ENCODE data around the gene ATG9B.
"Not testable (repeated sequence)": the region's sequence is repeated elsewhere in the genome, so short reads cannot be mapped to it uniquely, and the experiment has no call there.

Gene ATG9B

DNA sequence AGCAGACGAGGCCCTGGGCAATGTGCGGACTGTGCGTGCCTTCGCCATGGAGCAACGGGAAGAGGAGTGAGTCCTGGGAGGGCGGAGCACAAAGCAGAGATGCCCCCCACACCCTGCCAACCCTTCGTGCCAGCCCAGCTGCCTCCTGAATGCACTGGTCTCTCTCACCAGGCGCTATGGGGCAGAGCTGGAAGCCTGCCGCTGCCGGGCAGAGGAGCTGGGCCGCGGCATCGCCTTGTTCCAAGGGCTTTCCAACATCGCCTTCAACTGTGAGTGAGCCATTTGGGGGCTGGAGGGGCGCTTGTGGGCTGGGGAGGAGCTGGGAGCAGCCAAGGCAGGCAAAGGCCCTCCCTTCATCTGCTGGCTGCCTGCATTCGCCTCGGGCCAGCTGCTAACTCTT lies 11.6 kb upstream of the ATG9B start:
- DNase-seq = no peak

DNA sequence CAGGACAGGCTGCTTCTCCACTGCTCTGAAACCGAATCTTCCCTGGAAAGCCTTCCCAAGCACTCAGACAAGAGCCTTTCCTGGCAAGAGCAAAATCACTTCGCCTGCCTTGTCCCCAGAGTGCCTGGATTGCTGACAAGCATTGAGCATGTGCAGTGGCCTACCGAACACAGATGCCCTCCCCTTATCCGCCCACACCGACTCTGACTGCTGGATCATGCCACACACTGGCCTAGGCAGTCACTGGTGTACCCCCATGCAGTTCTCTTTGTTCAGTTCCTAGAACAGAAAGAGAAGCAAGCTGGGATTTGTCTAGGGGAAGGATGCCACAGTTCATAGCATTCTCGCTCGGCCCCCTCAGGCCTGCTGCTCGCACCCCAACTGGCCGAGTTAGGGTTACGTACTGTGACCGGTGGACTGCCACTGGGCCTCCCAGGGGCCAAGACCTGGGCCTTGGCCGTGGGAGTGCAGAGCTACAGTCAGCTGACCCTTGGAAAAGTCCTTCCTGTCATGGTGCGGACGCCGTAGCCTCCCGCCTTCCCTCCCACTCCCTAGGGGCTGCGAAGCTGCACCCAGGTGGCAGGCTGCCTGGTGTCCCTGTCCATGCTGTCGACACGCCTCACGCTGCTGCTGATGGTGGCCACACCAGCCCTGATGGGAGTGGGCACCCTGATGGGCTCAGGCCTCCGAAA lies 10.9 kb upstream of the ATG9B start:
- no peak for DNase-seq

DNA sequence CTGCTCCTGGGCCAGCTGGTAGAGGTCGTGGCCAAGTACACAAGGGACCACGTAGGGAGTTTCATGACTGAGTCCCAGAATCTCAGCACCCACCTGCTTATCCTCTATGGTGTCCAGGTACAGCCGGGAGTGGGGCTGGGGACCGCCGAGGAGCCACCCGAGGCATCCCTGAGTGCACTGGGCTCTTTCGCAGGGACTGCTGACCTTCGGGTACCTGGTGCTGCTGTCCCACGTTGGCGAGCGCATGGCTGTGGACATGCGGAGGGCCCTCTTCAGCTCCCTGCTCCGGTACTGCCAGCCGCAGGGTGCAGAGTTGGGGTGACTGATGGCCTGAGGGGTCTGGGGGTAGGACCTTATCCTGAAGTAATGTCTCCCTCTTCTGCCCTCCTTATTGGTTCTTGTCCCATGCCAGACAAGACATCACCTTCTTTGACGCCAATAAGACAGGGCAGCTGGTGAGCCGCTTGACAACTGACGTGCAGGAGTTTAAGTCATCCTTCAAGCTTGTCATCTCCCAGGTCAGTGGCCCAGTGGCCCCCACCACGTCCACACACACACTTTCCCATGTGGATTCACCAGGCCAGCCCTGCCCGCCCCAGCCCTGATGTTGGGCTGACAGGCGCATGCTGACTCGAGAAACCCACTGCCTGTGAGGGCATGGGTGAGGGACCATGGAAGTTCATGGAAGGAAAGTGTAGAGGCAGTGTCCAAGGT lies 10.2 kb upstream of the ATG9B start:
- DNase-seq = no peak

DNA sequence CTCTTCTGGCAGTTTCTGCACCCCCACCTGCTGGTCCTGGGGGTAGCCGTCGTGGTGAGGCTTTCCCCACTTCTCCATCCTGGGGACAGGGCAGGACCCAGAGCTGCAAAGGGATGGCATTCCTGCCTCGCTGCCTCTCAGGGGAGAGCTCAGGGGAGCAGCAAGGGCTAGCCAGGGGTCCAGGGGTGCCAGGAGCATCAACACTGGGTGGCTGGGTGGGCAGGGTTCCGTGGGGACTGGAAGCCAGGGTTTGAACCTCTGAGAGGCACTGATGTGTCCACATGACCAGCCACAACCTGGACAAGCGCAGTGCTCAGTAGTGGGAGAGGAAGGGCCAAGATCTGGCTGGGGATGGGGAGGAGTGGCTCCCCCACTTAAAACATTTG lies 9.6 kb upstream of the ATG9B start:
- no peak for DNase-seq

DNA sequence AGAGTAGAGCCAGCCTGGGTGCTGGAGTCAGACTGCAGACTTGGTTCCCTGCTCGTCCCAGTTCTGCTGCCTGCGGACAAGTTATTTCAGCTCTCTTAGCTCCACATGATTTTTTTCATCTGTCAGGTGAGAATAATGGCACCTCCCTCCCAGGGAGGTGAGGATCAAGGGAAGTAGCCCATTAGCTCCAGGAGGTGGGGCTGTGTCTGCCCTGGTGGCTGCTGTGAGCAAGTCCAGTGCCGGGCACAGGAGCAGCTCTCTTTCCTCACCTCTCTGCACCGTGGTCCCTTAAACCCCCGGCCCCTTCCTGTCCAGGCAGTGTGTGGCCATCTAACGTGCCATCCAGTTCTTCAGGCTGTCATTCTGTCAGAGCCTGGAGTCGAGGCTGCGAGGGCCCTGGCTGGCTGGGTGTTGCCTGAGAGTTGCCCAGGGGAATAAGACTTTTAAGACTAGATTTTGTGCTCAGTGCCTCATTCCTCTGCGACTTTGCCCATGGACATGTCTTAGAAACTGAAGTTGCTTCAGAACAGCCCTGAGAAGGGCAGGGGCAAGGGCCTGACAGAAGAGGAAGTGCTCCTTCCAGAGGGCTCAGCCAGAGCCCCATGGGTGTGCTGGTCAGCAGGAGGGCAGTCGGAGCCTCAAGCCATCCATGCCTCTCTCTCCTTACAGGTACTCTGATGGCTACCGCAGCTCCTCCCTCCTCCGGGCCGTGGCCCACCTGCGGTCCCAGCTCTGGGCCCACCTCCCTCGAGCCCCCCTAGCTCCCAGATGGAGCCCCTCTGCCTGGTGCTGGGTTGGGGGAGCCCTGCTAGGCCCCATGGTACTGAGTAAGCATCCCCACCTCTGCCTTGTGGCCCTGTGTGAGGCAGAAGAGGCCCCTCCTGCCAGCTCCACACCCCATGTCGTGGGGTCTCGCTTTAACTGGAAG lies 8.9 kb upstream of the ATG9B start:
- no peak for DNase-seq

DNA sequence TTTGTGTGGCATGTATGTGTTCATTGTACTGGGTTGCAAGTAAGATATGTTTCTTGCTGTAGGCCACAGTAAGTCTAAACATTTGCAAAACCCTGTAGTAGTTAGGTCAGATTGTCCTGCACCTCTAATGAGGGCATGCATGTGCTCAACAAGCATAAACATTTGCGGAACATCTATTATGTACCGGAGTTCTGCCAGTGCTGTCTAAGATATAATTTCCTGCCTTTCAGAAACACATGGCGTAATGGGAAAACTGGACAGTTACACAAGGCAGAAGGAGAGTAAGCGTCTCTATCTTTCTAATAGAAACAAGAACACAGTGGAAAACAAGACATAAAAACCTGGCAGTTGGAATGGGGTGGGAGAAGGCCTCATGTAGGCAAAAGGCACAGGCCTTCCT lies 6.7 kb upstream of the ATG9B start:
- DNase-seq = no peak

DNA sequence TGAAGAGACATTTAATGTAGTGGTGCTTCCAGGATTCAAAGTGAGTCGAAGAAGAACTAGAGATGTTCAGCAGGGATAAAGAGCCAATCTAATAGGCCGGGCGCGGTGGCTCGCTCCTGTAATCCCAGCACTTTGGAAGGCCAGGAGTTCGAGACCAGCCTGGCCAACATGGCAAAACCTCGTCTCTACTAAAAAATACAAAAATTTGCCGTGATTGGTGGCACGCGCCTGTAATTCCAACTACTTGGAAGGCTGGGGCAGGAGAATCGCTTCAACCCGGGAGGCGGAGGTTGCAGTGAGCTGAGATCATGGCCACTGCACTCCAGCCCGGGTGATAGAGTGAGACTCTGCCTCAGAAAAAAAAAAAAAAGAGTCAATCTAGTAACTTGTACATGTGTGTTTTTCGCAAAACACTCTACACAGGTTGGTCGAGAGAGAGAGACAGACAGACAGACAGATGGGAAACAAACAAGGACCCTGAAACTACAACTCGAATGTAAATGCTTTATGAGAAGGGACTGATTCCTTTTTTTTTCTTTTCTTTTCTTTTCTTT lies 4.7 kb upstream of the ATG9B start:
- DNase-seq = no peak

DNA sequence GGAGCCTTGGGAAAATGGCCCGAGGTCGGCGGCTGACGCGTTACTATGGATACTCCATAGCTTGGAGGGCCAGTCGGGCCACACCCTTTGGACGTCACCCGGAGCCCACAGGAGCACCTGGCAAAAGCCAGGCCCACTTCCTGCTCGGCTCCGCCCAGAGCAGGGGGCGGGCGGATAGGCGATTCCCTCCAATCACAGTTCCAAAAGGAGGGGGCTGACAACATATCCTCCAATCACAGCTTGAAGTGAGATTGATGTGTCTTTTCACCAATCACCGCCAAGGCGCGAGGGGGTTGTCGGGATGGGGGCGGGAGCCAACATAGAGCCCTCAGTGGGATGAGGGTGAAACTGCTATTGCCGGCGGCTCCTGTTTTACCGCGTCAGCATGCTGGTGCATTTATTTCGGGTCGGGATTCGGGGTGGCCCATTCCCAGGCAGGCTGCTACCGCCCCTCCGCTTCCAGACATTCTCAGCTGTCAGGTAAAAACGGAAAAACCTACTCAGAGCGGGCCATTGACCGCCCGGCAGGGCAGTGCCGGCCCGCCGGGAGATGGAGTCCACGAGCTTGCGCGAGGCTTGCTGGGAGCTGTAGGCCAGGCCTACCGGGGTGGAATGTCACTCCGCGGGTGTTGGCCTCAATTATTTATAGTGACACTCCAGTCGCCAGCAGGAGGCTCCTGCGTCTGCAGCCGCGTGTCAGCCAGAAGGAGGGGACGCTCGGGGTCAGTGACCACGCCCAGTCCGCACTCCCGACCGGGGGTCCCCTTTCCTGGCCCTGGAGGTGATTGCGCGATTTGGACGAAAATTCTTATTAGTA lies 4.0 kb upstream of the ATG9B start, which contains the start of gene ABCB8:
Gene ABCB8, plus strand, starts transcription at position 320 of the 817 bp plus-strand sequence. Its CDS starts 66 bp downstream, at position 386.
- DNase-seq = peak; percentile 98

DNA sequence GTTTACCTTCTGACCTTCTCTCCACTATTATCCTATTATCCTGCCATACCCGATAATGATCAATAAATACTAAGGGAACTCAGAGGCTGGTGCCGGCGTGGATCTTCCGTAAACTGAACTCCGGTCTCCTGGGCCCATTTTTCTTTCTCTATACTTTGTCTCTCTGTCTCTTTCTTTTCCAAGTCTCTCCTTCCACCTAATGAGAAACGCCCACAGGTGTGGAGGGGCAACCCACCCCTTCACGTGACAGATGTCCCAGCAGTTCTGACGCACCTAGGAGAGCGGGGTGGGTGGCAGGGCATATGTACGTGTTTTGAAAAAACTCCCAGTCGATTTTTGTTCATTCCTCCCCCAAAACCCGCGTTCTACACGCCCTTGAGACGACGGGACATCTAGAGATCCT lies 3.4 kb upstream of the ATG9B start:
- DNase-seq = not testable (repeated sequence)

DNA sequence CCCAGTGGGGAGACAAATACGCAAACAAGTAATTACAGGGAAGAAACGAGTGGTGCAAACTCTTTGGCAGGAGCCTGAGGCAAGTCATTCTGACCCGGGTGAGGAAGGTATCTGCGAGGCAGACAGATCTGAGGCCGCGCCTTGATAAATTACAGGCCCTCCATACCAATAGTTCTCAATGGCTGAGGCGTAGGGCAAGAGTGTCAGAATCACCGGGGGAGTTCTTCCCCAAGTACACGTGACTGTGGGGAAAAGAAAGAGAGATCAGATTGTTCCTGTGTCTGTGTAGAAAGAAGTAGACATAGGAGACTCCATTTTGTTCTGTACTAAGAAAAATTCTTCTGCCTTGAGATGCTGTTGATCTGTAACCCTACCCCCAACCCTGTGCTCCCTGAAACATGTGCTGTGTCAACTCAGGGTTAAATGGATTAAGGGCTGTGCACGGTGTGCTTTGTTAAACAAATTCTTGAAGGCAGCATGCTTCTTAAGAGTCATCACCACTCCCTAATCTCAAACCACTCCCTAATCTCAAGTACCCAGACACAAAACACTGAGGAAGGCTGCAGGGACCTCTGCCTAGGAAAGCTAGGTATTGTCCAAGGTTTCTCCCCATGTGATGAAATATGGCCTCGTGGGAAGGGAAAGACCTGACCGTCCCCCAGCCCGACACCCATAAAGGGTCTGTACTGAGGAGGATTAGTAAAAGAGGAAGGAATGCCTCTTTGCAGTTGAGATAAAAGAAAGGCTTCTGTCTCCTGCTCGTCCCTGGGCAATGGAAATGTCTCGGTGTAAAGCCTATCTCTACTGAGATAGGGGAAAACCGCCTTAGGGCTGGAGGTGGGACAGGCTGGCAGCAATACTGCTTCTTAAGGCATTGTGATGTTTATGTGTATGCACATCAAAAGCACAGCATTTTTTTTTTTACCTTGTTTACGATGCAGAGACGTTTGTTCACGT lies 2.8 kb upstream of the ATG9B start:
- DNase-seq = peak; percentile 93

DNA sequence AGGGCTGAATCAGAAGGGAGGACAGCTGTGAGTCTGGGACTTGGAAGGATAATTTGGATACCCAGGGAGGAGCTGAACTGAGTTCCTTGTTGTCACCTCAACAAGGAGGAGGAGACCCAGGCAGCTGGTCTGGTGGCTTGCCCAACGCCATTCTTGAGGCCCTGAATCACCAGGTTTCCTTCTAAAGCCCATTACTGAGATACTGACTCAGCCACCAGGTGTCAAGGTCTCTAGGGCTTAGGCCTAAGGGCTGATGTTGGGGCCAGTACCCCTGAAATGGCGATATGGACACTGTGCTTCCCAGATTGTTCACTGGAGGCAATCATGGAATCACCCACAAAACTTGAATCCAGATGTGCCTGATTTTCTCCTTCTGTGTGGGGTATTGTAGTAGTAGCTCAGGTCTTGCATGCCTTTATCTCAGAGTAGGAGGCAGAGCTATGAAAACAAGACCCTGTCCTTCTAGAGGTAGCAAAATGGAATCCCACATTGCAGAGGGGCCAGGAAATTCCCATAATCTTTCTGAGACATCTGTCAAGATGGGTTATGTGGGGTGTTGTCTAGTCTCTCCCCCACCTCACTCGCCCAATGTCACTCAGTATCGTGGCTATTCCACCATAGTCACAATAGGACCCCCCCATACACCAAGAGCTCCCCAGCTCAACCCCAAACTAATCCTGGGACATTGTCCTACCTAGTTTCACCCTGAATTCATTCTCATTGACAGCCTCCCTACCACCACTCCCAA lies 1.8 kb upstream of the ATG9B start:
- DNase-seq = no peak

DNA sequence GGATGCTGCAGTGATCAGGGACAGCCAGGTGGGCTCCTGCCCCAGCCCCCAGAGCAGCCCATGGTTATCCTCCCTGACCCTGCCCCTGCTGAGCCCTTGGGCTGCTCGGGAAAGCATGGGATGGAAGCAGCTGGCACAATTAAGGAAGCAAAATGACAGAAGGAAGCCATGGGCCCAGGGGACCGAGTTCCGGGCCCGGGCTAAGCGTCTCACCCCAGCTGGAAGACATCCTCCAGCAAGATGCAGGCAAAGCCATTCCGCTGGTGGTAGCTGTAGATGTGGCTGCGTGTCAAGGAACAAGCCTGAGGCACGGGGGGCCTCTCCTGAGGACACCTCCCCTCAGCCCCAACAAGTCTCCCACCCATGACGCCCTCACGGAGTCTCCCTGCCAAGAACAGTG lies 1.1 kb downstream of the ATG9B start:
- no peak for DNase-seq

DNA sequence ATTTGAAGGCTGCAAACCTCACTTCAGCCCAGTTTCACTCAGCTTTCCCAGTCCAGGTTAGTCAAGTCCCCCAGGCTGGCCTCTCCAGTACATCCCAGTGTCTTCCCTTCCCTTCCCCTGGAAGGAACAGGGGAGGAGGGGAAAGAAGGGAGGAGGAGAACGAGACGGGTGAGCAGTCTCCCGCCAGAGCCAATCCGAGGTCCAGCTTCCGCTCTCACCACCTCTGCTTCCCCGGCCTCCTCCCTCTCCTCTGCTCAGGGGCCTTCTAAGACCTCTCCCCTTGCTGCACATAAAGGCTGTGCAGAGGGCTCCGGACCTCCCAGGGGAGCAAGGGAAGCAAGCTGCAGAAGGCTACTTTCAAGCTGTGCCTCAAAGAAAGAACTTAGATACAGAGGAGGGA lies 4.1 kb downstream of the ATG9B start:
- DNase-seq = no peak

DNA sequence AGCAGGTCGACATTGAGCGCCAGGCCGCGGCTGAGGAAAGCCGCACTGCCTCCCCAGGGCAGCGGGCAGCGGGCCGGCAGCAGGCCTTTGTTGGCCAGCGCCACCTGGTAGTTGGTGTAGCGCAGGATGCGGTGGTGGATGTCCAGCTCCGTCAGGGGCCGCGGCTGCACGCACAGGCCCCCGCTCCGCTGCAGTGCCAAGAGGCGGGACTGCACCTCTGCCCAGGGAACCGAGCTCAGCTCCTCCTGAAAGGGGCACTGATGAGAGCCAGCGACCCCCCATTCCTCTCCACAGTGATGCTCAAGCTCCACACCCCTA lies 5.2 kb downstream of the ATG9B start:
- no peak for DNase-seq

DNA sequence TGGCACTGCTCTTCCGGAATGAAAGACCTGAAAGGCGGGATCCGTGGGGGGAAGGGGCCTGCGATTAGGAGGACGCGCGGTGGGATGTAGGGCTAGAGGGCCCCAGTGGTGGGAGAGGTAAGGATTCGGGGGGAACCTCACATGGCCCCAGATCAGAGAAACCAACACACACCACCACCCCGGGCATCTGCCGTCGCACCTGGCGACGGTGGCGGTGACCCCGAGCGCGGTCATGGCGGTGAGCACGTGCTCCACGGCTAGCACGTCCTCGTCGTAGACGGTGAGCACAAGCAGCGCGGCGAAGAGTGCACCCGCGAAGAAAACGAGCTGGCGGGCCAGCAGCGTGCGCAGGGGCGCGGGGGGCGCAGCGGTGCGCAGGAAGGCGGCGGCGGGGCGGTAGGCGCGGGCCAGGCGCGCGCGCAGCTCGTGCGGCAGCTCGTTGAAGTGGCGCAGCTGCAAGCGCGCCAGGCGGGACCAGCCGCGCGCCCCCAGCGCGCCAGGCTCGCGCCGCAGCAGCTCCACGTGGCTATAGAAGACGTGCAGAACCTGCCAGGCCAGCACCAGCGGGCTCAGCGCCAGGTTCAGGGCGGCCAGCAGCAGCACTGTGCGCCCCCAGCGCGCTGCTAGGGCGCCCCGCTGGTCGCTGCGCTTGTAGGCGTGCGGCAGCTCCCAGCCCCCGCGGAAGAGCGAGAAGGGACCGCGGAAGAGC lies 5.7 kb downstream of the ATG9B start:
- no peak for DNase-seq

DNA sequence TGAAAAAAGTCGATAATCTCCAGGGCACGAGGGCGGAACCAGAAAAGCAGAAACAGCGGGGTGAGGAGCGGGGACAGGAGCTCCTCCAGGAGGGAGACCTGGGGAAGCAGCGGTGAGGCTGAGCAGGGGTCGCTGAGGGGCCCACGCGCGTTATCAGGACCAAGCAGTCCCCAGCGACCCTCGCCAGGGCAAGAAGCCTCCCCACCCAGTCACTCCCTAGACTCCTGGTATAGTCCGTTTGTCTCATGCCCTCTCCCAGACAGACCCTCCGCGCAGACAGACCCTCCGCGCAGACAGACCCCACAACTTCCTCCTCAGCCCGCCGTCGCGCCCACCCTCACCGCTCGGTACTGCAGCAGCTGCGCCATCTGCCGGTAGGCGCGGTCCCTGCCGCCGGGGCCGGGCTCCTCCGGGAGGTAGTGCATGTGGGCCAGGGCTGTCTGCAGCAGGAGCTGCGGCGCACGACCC lies 6.3 kb downstream of the ATG9B start:
- peak; percentile 77 for DNase-seq

DNA sequence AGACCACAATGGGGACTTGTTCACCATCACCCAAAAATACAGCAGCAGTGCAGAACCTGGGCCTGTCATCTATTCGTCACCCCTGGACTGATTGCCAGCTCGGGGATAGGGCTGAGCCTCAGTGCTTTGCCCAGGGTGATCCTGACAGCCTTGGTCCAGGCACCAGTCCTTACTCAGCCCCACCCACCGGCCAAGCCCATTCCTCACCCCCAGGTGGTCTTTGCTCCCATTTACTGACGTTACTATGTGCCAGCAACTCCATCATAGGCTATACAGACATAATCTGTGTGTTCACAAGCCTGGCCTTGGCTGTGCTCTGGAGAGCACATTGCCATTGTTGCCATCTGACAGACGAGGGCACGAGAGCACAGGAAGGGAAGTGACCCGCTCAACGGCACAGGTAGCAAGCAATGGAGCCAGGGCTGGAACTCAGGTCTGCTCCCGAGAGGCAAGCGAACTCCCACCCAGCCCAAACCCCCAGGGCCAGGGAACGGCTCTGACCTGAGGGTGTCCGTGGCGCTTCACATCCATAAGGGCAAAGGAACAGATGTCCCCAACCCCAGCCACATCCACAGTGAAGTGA lies 6.8 kb downstream of the ATG9B start:
- no peak for DNase-seq

DNA sequence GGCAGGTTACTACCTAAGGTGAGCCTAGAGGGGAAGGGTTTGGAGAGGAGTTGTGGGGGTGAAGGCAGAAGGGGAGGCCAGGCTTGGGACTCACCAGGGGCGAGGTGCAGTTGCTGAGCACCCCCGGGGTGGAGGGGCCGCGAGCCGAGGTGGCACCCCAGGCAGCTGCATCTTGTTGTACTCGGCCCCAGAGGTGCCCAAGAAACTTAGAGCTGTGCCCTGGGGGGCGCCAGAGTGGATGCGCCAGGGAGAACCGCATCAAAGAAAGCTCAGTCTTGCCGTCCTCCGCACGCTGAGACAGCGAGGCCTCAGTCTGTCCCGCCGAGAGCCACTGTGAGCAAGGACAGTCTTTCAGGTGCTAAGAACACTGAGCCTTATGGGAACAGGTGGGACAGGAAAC lies 7.4 kb downstream of the ATG9B start:
- DNase-seq = no peak

DNA sequence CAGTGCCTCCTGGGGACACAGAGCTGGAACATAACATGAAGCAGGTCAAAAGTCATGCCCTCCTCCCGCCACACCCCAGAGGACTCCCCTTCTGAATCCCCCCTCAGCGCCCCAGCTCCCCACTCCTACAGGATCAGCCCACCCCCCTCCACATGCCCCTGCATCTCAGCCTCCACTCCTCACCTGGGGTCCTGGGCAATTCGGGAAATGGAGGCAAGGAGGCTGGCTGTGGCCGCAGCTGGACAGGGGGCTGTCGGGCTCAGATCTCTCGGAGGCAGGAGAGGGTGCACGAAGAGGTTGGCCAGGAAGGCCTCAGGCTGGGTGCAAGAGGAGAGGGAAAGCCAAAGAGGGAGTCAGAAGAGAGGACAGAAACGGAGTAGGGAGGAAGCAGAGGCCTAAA lies 7.8 kb downstream of the ATG9B start:
- no peak for DNase-seq
